GM21723 (cell line): ENCODE results near the gene FIBCD1.
"Not testable (repeated sequence)": the region's sequence is repeated elsewhere in the genome, so short reads cannot be mapped to it uniquely, and the experiment has no call there.

Experiments used
- ATAC-seq: cut with Tn5 transposase; IDR thresholded peaks from one replicate; pipeline ENCODE4 v1.9.1; 2021; ENCODE audit warnings: mild to moderate bottlenecking, moderate library complexity; ENCODE audit not compliant: unreplicated experiment

FIBCD1 gene

DNA sequence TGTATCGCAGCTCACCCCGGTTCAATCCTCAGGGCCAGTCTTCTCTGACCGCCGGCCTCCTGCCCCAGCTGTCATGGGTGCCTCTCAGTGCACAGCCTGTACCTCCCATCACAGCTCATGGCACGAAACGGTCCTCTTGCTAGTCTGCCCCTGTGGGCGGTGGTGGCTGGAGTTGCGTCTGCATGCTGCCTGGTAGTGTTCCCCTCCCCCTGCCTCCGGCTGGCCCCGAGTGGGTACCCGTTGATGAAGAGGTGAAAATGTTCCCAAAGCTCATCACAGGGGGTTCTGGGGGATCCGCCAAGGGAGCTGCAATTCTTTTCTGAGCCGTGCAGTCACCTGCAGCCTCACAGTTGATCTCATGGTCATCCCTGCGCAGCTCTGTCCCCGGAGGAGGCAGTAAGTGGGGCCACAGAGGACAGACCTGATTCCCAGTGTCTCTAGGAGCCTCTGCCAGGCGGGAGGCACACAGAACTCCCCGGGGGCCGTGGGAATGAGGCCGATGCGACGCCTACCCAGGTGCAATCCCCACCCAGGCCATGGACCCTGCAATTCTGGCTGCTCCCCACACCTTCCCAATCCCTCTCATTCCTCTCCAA, 34.7 kb upstream of the FIBCD1 start:
- ATAC-seq, result no peak

DNA sequence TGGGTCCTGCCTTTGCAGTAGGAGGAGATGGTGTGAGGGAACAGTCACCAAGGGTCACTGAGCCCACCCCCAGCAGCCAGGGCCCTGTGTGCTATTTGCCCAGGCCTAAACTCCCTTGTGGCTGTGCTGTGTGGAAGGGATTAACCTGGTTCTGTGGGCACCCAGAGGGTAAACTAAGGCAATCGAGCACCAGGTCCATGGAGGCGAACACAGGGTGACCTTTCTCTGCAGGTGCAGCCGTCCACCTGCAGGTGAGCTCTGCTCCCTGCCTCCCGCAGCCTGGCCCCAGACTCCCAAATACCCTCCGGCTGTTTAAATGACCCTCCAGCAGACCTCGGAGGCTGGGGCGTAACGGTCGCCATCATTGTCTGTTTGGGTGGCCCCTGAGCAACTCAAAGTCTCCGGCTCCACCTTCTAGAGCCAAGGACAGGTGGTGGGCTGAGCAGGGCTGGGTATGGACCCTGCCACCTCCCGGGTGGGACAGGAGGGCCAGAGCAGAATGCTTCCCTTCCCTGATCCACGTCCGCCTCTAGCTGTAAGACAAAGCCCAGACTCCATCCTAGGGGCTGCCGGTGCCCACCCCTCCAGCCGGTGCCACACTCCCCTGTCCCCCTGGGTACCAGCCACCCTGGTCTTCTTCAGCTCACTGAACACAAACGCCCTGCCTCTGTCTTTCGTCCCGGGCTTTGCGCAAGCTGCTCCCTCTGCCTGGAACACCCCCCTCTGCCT, 34.1 kb upstream of the FIBCD1 start:
- ATAC-seq, result no peak

DNA sequence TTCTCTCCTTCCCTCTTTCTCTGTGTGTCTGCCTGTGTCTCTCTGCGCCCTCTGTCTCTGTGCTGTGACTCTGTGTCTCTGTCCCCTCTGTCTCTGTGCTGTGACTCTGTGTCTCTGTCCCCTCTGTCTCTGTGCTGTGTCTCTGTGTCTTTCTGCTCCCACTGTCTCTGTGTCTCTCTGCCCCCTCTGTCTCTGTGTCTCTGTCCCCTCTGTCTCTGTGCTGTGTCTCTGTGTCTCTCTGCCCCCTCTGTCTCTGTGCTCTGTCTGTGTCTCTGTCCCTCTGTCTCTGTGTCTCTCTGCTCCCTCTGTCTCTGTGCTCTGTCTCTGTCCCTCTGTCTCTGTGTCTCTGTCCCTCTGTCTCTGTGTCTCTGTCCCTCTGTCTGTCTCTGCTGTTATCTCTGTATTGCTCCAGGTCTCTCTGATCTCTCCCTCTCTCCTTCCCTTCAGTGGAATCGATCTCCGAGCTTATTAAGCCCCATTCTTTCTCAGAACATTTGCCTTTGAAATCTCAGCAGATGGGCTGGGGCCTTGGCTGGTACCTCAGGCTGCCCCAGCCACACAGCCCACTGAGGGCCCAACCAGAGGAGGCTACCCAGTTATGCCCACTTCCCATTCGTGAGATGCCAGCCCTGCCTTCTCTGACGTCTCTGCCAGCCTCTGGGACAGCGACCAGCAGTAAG, 33.4 kb upstream of the FIBCD1 start:
- ATAC-seq, result no peak

DNA sequence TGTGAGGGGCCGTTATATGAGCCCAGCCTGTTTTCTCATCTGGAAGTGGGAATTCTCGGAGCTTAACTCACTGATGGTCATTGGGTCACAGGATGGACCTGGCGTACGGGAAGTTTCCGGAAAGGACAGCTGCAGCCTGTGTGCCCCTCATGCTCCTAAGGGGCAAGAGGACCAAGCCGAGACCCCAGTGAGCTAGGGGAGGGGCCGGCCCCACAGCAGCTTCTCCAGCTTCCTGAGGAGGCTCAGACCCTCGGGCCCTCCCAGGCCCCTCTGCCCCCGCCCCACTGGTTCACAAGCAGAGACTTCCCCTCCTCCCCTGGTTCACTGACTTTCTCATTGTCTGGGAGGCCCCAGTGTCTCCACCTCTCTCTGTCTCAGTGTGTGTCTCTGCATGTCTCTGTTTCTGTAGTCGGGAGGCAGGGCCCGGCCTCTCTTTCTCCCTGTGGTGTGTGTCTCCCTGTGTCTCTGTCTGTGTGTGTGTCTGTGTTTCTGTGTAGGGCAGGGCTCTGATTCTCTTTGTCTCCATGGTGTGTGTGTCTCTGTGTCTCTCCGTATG, 32.3 kb upstream of the FIBCD1 start:
- ATAC-seq, result no peak

DNA sequence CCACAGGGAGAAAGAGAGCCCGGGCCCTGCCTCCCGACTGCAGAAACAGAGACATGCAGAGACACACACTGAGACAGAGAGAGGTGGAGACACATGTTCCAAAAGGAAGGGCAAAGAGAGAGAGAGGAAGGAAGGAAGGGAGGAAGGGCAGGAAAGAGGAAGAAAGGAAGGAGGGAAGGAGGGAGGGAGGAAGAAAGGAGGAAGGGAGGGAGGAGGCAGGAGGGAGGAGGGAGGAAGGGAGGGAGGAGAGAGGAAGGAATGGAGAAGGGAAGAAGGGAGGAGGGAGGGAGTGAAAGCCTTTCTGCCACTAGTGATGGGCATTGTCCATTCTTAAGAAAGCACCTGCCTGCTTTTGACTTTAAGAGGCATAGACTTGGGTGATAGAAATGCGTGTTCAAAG, 31.8 kb upstream of the FIBCD1 start:
- ATAC-seq, result no peak

DNA sequence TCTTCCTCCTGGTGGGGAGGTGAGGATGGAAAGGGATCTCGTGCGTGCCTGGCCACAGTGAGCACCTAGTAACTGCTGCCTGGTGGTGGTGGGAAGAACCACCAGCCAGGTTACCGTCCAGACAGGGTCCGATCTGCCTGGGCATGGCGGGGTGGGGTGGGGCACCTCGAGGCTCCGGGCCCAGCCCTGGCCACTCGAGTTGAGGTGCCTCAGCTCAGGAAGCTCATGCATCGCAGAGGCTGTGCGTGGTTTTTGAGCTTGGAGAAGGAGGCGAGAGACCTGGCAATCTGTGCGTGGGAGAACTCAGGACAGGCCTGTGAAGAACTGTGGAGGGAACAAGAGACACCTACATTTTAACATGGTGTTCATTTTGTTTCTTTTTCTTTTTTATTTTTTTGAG, 31.0 kb upstream of the FIBCD1 start:
- ATAC-seq, result no peak

DNA sequence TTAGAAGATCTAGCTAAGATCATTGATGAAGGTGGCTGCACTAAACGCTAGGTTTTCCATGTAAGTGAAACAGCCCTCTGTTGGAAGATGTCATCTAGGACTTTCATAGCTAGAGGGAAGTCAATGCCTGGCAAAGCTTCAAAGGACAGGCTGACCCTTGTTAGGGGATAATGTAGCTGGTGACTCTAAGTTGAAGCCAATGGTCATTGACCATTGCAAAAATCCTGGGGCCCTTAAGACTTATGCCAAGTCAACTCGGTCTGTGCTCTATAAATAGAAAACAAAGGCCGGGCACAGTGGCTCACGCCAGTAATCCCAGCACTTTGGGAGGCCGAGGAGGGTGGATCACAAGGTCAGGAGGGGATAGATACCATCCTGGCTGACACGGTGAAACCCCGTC, 26.6 kb upstream of the FIBCD1 start:
- no peak for ATAC-seq

DNA sequence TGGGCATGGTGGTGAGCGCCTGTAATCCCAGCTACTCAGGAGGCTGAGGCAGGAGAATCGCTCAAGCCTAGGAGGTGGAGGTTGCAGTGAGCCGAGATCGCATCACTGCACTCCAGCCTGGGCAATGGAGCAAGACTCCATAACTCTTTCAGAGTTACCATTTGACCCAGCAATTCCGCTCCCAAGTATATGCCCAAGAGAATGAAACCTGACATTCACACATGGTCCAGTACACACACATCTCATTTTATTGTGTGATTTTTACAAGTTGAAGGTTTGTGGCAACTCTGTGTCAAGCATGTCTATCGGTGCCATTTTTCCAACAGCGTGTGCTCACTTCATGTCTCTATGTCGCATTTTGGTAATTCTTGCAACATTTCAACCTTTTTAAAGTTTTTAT, 24.9 kb upstream of the FIBCD1 start:
- no peak for ATAC-seq

DNA sequence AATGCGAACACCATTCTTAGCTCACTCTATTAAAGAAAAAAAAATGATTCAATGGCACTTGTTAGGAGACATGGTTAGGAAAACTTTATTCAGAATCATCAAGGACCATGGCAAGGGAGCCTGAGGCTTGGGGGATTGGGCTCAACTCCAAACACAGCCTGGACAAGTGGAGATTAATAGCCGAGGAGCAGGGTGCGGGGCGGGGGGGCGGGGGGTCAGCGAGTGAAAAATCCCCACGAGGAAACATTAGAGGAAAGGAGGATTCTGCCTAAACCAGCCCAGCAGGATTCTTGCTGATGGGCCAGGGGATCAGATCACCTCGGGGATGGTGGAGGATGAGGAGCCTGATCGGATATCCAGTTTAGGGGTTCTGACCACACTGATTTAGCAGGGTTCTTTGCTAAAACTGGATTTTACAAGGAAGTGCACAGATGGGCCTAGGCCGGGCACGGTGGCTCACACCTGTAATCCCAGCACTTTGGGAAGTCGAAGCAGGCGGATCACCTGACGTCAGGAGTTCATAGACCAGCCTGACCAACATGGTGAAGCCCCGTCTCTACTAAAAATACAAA, 24.4 kb upstream of the FIBCD1 start:
- no peak for ATAC-seq

DNA sequence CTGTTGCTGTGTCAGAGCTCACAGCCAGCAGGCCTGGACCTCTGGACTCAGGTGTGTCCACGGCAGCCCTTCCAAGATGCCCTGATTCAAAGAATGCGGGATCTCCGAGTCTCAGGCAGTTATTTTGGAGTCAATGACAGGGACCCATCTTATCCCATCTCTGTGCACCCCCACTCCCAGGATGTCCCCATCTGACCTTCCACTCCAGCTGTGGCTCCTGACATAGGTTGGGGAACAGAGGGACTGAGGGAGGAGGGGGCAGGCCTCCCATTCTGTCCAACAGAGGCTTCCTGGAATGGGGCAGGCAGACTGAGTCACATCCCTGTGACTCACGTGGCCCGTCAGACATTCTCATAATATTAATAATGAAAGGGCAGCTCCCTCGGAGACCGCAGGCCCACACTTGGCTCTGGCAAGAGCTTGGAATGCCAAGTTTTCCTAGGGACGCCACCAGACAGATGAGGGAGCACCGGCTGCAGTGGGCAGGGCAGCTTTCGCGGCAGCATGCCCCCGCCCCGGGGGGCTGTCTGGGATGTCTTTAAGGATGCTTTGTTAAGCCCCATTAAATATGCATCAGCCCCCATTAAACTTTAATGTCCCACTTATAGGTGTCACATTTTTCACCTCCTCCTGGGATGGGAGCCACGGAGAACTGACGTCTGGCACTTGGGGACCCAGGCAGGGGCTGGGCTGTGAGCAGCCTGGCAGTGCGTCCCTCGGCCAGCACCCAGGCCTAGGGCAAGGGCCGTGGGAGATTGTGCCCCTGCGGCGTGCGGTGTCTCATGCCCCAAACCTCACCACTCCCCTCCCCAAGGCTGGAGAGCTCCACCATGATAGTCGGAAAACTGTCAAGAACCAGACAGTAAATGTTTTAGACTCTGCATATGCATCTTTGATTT, 23.6 kb upstream of the FIBCD1 start:
- no peak for ATAC-seq

DNA sequence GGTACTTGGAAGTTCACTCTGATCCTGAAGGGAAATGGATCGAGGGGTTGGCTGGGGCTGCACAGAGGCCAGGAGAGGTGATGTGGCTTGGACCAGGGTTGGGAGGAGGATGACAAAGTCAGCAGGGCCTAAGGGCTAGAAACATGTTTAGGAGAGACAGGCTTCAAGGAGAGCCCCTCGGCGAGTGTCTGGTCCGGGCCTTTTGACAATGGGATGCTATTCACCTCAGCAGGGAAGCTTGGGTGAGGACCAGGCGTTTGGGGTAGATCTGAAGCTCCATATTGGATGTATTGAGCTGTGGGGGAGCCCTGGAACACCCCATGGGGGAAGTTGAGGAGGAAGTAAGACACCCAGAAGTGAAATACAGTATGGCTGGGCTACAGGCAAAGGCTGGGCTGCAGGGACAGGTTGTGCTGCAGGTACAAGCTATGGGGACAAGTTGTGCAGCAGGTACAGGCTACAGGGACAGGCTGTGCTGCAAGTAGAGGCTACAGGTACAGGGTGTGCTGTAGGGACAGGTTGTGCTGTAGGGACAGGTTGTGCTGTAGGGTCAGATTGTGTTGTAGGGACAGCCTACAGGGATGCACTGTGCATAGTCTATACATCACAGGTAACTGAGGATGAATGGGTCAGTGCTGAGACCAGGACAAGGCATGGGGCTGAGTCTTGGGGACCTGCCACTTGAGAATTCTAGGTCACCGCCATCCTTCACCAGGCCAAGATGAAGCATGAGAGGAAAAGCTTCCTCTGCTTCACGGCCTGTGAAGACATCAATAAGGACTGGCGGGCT, 22.7 kb upstream of the FIBCD1 start:
- no peak for ATAC-seq

DNA sequence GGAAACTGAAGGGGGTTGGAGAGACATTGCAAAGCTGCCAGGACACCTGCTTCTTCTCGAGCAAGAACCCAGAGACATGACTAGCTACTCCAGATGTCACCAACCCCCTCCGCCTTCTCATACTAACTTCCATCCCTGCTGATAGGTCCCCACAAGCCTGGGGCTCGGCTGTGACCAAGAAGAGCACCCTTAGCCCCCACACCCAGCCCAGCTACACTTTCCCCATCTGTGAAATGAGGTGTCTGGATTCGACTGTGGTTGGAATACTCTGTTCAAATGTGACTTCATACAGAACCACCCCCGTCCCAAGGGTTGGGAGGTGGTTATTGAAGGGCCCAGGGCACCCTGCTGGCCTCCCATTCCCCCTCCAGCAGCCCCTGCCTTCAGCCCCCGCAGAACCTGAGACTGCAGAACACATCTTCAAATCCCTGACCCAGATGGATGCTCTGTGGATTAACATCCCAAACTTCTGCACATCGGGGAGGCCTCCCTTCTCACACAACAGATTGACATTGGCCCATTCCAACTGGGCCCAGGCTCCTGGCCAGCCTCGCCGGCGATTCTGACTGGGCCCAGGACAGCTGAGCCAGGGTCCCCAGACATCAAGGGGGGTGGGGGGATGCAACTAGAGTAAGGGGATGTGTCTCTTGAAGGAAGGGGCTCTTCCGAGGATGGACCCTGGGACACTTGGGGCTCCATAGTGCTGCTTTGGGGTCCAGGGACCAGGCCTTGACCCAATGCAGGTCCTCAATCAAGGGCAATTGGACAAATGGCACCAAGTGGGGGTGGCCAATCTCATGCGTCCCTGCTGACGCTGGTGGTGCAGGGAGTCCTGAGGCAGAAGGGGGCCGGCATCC, 21.7 kb upstream of the FIBCD1 start:
- ATAC-seq, result no peak

DNA sequence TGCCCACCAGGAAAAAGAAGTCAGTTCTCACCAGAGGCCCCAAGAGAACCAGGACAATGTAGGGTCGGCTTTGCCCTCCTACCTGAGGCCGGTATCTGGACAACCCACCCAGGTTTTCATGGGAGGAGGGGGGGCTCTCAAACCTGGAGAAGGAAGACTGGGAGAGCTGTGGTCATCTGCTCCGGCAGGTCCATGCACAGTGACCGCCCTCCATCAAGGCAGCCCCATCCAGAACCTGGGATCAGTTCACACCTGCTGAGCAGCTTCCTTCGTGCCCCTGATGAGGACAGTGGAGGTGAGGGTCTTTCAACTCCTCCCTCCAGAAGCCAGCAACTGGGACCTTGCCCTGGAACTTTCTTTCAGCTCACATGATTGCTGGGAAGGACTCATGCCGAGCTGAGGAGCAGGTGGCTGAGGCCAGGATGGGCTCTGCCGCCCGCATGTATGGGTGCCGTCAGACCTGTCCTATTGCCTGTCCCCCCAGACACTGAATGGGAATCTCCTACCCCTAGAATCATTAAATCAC, 20.8 kb upstream of the FIBCD1 start:
- ATAC-seq, result no peak

DNA sequence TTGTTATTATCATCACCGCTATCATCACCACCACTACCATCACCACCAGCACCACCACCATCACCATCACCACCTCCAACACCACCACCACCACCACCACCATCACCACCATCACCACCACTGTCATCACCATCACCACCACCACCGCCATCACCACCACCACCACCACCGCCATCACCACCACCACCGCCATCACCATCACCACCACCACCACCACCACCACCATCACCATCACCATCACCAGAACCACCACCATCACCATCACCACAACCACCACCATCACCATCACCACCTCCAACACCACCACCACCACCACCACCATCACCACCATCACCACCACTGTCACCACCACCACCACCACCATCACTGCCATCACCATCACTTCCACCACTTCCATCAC, 19.5 kb upstream of the FIBCD1 start:
- ATAC-seq, result not testable (repeated sequence)

DNA sequence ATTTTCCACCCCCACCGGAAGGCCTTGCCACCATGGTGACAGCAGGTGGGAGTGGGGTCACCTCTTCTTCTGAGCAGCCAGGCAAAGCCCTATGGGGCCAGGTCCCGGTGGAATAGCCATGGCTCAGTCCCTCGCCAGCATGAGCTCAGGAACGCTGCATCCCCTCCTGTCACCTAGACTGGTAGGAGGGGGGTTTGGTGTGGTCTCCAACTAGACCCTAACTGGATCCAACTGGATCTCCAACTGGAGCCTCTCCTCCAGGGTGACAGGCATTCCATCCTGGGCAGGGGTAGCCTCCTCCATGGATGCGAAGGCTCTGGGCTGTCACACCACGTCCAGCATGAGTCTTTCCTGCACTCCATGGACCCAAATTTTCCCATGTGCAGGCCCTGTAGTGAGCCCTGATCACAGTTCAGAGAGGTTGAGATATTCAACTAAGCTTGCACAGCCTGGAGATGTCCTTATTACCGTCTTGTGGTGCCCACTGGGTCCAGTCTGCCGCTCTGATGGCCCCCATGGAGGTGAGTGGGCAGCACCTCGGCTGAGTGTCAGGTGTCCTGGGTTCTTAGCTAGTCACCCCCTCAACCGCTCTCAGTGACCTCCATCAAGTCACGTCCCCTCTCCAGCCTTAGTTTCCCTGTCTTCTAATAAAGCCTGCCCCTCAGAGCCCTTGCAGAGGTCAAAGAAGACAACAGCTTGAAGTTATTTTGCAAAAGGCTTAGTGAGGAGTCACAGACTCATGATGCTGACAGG, 18.6 kb upstream of the FIBCD1 start:
- no peak for ATAC-seq

DNA sequence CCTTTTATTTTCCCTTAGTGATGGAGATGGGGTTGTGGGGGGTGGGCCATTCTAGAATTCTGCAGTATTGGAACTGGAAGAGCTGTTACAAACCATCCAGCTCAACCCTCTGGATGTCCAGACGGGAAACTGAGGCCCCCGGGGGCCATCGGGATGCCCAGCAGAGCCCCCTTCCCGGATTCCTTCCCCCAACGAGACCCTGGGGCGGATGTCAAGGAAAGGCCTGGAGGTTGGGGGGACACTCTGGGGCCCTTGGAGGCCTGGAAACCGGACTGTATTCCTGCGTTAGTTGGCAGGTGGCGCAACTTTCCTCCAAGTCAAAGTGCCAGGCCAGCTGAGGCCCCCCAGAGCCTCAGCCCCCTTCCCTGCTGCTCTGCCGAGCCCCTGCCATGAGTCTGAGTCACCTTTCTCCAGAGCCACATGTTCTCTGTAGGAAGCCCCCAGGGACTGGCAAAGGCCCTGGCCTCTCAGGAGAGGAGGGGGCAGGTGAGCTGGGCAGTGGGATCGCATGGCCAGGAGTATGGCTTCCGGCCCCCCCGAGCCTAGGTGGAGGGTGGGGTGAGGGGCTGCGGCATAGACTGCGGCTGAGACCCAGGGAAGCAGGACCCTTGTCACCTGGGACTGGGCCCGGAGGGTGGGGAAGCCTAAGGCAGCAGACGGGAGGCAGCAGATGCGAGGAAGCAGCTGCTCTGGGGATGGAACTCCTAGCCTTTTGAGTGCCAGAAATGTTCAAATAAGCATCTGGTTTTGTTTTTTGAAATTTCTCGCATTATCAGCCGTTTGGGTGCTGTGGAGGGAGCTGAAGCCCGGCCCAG, 17.8 kb upstream of the FIBCD1 start:
- no peak for ATAC-seq

DNA sequence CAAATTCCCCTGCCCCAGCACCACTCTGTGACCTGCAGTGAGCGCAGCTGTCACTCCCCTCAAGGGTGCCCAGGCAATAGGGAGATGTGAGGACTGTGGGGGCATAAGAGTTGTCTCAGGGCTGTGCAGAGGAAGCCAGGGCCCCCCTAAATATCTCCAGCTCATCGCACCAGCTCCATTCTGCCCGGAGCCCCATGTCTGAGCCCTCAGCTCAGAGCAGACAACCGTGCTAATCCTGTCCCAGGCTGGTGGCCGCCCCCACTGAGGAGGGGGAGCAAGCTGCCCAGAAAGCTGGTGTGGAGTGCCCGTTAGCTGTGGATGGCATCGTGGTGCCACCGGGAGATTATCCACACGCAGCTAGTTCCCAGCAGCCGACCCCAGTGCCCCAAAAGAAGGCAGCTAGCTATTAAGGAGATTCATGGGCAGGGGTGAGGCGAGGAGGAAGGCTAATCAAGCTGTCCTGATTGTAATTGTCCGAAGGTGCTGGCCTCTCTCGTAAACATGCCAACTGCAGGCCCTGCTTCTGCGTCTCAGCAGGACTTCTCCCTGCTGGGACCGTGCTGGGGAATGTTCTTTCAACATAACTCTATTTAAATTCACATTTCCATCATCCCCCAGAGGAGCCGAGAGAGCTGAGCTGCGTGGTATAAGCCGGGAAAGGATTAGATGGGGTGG, 17.0 kb upstream of the FIBCD1 start:
- no peak for ATAC-seq
